Astrocyte of the cerebellum (primary cell): ENCODE data around the gene NEK10.

Experiments used
- DNase-seq: peaks from one replicate; pipeline ENCODE4 v3.0.0-alpha.2; 2011; ENCODE audit warnings: low read depth
- H3K4me3 ChIP-seq: 2 replicates; pipeline ENCODE4 v1.5.1; 2011; ENCODE audit warnings: mild to moderate bottlenecking, low read depth, low read length, moderate library complexity
- in situ Hi-C: cut with HindIII; loops from 2 replicates; pipeline ENCODE4 v1.10.0; 2017; ENCODE audit warnings: low sequenced_read_pairs
- TF ChIP-seq, protein P1 (sequence below): IDR thresholded peaks from 2 replicates; pipeline ENCODE4 v1.5.1; 2012; ENCODE audit warnings: low read length, low read depth, moderate library complexity, mild to moderate bottlenecking; ENCODE audit errors: missing control alignments

NEK10 gene

DNA sequence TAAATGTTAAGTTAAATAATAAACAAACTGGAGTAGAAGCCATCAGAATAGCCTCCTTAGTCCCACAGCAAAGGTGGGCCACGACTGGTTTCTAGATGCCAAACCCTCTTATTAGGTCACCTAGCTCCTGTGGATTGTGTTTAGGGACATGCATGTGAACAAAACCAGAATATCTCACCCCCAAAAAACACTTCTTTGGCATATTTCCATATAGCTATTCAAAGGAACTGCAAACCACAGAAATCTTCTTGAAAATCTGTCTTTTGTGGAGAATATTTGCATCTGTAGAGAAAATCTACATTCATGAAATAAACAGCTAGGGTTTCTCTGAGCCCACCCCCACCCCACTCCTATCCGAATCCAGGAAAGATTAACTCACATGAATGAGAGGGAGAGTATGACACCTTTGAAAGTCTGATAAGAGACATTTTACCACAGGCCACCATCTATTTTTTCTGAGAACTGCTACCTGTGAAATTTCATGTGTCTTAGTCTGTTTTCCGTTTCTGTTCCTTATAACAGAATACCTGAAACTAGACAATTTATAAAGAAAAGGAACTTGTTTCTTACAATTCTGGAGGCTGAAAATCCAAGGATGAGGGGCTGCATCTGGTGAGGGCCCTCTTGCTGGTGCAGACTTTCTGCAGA, 159.4 kb downstream of the NEK10 start:
- H3K4me3 ChIP-seq: no peak overlapping the region
- DNase-seq: no peak
- TF ChIP-seq, protein P1, sequence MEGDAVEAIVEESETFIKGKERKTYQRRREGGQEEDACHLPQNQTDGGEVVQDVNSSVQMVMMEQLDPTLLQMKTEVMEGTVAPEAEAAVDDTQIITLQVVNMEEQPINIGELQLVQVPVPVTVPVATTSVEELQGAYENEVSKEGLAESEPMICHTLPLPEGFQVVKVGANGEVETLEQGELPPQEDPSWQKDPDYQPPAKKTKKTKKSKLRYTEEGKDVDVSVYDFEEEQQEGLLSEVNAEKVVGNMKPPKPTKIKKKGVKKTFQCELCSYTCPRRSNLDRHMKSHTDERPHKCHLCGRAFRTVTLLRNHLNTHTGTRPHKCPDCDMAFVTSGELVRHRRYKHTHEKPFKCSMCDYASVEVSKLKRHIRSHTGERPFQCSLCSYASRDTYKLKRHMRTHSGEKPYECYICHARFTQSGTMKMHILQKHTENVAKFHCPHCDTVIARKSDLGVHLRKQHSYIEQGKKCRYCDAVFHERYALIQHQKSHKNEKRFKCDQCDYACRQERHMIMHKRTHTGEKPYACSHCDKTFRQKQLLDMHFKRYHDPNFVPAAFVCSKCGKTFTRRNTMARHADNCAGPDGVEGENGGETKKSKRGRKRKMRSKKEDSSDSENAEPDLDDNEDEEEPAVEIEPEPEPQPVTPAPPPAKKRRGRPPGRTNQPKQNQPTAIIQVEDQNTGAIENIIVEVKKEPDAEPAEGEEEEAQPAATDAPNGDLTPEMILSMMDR: no peak
- in situ Hi-C loops: no loop called here

DNA sequence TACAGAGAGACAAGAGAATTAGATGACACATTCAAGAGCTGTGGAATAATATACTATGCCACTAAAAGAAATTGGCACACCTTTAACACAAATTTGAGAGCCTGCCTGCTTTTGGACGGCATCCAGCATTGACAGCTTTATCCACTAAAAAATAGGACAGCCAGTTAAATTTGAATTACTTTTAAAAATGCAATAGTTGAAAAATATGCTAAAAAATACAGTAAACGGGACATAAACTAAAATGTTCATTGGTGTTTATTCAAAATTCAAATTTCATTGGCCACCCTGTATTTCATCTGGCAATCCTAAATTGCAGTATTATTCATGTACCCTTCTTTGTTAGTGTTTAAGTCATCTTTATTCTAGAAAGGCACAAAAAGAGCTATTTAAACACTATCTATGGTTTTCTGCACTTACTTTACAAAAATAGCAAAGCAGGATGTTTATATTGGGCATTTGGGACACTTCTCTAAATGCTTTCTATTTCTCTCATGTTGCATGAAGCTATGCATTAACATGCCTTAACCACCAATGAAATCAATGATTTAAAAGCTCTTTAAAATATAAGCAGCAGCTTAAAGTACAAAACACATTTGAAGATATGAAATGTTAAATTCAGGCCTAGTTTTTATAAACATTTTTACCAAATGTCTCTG, 160.1 kb downstream of the NEK10 start:
- TF ChIP-seq, protein P1: no peak
- DNase-seq: no peak
- H3K4me3 ChIP-seq: no peak overlapping the region
- in situ Hi-C loops: no loop called here

DNA sequence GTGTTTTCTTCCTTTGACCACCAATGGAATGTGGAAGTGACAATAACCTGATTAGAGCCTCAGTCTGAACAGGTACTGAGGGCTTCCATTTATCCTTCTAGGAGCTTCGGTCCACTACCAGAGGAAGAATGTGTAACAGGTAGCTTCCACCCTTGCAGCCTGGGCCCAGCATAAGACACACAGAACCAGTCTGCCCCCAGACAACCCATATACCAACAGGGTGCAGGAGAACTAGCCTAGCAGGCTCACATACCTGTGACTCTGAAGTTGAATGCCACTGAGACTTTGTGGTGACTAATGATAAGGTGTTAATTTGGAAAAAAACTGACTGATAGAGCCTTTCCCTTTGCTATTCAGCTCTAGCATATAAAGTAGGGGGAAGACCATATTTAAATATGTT, 166.2 kb downstream of the NEK10 start:
- in situ Hi-C loops: no loop called here
- TF ChIP-seq, protein P1: no peak
- no peak overlapping the region for H3K4me3 ChIP-seq
- no peak for DNase-seq

DNA sequence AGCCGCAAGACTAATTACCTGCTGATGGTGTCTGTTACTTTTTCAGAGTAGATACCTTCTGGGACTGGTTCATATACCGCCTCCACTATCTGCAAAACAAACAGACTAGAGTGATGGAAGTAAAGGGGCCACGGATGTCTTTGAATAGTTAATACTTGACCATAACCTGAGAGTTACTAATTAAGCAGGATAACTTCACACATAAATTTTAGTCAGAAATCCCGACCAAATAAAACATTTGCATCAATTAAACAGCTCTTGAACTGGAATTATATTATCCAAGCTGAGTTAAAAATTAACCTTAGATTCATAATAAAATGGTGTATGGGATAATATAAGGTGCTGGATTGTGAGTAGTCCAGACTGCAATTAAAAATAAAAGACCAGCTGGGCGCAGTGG, 167.7 kb downstream of the NEK10 start:
- TF ChIP-seq, protein P1: no peak
- no peak overlapping the region for H3K4me3 ChIP-seq
- DNase-seq: no peak
- in situ Hi-C loops: no loop called here

GRCh38 chr3:27200721-27201489, 168.3 kb downstream of the NEK10 start:
- in situ Hi-C loops: no loop called here
- DNase-seq: no peak
- no peak overlapping the region for H3K4me3 ChIP-seq
- TF ChIP-seq, protein P1: no peak

GRCh38 chr3:27194861-27195483, 174.2 kb downstream of the NEK10 start:
- in situ Hi-C loops: no loop called here
- TF ChIP-seq, protein P1: no peak
- no peak overlapping the region for H3K4me3 ChIP-seq
- no peak for DNase-seq
